Activated CD4-positive, alpha-beta T cell treated with anti-CD3 and anti-CD28 coated beads for 36 hours (primary cell): ENCODE measurements around the gene STX8. TPM values are rescaled to one million over a fixed set of nuclear protein-coding genes. Genes with fewer than 3 reads are reported as not detected.

Source experiments
- ATAC-seq: fragments of 200-7000 bp; cut with Tn5 transposase; one replicate; pipeline ENCODE4 v1.10.0; 2021; ENCODE audit warnings: mild to moderate bottlenecking, moderate library complexity
- CTCF ChIA-PET: fragments of 350-600 bp; sonication (Branson Sonifier 250); formaldehyde crosslinking; loops from one replicate; lab custom pipeline; 2021; ENCODE audit warnings: antibody characterized with exemption; lab: Charles Lee
- POLR2A ChIA-PET: fragments of 350-600 bp; sonication (Branson Sonifier 250); formaldehyde crosslinking; loops from one replicate; lab custom pipeline; 2021; ENCODE audit warnings: antibody characterized with exemption, inconsistent platforms; lab: Charles Lee
- DNase-seq: peaks from one replicate; pipeline ENCODE4 v3.0.0-alpha.2; 2020
- H3K27ac Mint-ChIP-seq: one replicate; pipeline ENCODE4 v1.8.0; 2021; ENCODE audit warnings: mixed read lengths
- H3K27me3 Mint-ChIP-seq: one replicate; pipeline ENCODE4 v1.8.0; 2021; ENCODE audit warnings: mixed read lengths
- H3K36me3 Mint-ChIP-seq: one replicate; pipeline ENCODE4 v1.8.0; 2021; ENCODE audit warnings: low read depth, mixed read lengths
- H3K4me1 Mint-ChIP-seq: one replicate; pipeline ENCODE4 v1.8.0; 2021; ENCODE audit warnings: mixed read lengths
- H3K4me3 Mint-ChIP-seq: one replicate; pipeline ENCODE4 v1.8.0; 2021; ENCODE audit warnings: mild to moderate bottlenecking, moderate library complexity, mixed read lengths
- H3K9me3 Mint-ChIP-seq: one replicate; pipeline ENCODE4 v1.8.0; 2021; ENCODE audit warnings: low read depth, mixed read lengths
- intact Hi-C, 2 experiments: fragments of 100-400 bp; cut with DNase I in 1 of 2; cut with micrococcal nuclease in 1 of 2; formaldehyde crosslinking; loops; one replicate each; pipeline versions ENCODE4 v1.14.2 to v1.15.1; 2022 to 2024; cut with DNase I, micrococcal nuclease
- total RNA-seq, 2 experiments: library from RNA; stranded (reverse); gene quantifications; one replicate each; pipeline ENCODE4 v1.2.3, GENCODE V29; 2021

Gene STX8
- total RNA-seq, 2 experiments from 2014 or later = 65.7 to 87.7 TPM

DNA sequence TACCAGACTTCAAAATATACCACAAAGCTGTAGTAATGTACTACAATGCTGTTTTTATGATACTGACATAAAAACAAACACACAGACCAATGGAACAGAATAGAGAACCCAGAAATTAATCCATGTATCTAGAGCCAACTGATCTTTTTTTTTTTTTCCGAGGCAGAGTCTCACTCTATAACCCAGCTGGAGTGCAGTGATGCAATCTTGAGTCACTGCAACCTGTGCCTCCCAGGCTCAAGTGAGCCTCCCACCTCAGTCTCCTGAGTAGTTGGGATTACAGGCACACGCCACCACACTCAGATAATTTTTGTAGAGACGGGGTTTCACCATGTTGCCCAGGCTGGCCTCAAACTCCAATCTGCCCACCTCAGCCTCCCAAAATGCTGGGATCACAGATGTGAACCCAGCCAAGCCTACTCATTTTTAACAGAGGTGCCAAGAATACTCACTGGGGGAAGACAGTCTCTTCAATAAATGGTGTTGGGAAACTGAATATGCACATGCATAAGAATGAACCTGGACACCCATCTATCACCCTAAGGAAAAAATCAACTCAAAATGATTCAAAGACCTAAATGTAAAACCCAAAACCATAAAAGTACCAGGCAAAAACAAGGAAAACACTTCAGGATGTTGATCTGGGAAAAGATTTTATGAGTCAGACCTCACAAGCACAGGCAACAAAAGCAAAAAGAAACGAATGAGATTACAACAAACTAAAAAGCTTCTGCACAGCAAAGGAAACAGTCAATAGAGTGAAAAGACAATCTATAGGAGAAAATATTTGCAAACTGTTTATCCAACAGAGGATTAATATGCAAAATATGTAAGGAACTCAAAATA, 63.1 kb downstream of the STX8 start:
- intact Hi-C loops = no loop called here
- peak; percentile 36 for ATAC-seq

DNA sequence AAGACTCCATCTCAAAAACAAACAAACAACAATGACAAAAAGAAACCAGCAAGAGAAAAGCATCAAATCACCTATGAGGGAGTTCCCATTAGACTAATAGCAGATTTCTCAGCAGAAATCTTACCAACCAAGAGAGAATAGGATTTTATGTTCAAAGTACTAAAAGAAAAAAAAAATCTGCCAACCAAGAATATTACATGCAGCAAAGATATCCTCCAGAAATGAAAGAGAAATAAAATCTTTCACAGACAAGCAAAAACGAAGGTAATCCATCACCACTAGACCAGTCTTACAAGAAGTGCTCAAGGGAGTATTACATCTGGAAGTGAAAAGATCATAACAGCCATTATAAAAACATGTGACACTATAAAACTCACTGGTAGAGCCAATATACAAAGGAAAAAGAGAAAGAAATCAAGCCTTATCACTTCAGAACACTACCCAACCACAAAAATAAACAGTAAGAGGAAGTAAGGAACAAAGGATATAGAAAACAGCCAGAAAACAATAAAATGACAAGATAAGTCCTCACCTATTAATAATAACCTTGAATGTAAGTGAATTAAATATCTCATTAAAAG, 66.3 kb downstream of the STX8 start:
- peaks cover 10% of the 10 kb centered on the region for H3K4me1 Mint-ChIP-seq
- POLR2A ChIA-PET = no interaction called here
- peaks cover 39% of the 10 kb centered on the region for H3K36me3 Mint-ChIP-seq
- no peak overlapping the region for H3K4me3 Mint-ChIP-seq
- CTCF ChIA-PET = no interaction called here
- no peaks in the 10 kb centered on the region for H3K27me3 Mint-ChIP-seq
- DNase-seq (no peak), ATAC-seq (no peak)
- intact Hi-C loops = no loop called here
- H3K27ac Mint-ChIP-seq = no peak overlapping the region
- peaks cover 24% of the 10 kb centered on the region for H3K9me3 Mint-ChIP-seq

More for the DNA sequence above, 63.1 kb downstream of the STX8 start:
- no peaks in the 10 kb centered on the region for H3K27me3 Mint-ChIP-seq
- no peak overlapping the region for H3K27ac Mint-ChIP-seq
- H3K9me3 Mint-ChIP-seq = peaks cover 24% of the 10 kb centered on the region
- POLR2A ChIA-PET = no interaction called here
- peaks cover 33% of the 10 kb centered on the region for H3K36me3 Mint-ChIP-seq
- no peak overlapping the region for H3K4me3 Mint-ChIP-seq
- CTCF ChIA-PET = no interaction called here
- H3K4me1 Mint-ChIP-seq = peaks cover 17% of the 10 kb centered on the region
- peak; percentile 11 for DNase-seq

DNA sequence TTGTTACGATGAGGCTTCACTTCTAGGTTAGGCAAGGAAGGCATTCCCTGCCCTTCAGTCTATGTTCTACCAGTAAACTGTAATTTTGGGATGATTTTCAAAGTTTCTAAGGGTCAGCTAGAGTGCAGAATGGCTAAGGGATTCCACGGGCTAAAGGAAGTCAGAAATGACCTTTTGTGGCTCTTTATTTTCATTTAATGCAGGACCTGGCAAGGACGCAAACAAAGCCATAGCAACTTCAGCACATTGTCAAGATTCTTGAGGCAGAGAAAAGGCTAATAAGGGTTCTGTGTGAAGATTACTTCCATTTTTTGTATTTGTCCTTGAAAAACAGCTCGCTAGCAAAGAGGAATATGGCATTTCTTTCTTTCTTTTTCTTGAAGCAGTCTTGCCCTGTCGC, 76.6 kb downstream of the STX8 start:
- Mint-ChIP-seq H3K4me1 (no peaks in the 10 kb centered on the region), H3K4me3 (no peak overlapping the region), H3K9me3 (no peaks in the 10 kb centered on the region), H3K36me3 (peaks cover 9% of the 10 kb centered on the region), H3K27me3 (no peaks in the 10 kb centered on the region), H3K27ac (no peak overlapping the region)
- ChIA-PET CTCF (no interaction called here), POLR2A (no interaction called here)
- intact Hi-C loops = no loop called here
- DNase-seq (no peak), ATAC-seq (no peak)

DNA sequence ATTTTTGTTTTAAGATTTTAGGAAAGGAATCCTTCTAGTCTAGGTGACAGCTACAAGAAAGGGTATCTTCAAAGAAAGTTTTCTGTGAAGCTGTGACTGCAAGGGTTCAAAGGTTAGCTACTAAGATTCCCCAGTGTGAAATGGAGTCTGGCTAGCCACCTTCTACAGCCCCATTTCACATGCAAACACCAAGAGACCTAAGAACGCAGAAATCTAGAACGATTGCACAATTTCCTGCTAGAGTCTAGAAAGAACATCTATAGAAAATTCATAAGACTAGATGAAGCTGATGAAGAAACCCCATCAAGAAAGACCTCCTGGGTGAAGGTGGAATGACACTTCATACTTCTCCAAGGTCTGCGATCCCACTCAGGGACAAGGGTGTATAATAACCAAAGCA, 77.1 kb downstream of the STX8 start:
- Mint-ChIP-seq H3K27me3 (no peaks in the 10 kb centered on the region), H3K27ac (no peak overlapping the region), H3K4me3 (no peak overlapping the region), H3K4me1 (no peaks in the 10 kb centered on the region), H3K36me3 (peaks cover 9% of the 10 kb centered on the region), H3K9me3 (no peaks in the 10 kb centered on the region)
- intact Hi-C loops = no loop called here
- ChIA-PET POLR2A (no interaction called here), CTCF (interaction anchor here (0.6 kb wide), 1 partner anchor 413 kb away, joined by 3 read pairs; no protein-coding TSS in a partner anchor)
- DNase-seq = no peak
- ATAC-seq = no peak

DNA sequence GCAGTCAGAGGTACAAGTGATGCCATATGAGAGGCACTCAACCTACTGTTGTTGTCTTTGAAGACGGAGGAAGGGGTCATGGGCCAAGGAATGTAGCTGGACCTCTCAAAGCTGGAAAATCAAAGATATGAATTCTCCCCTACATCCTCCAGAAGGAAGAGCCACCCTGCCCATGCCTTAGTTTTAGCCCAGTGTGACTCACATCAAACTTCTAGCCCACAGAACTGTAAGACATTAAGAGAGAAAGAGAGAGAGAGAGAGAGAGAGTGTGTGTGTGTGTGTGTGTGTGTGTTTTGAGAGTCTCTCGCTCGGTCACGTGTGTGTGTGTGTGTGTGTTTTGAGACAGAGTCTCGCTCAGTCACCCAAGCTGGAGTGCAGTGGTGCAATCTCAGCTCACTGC, 87.1 kb downstream of the STX8 start:
- Mint-ChIP-seq H3K36me3 (peaks cover 30% of the 10 kb centered on the region), H3K4me3 (no peak overlapping the region), H3K27ac (peak overlapping the region; percentile 3), H3K27me3 (no peaks in the 10 kb centered on the region), H3K9me3 (no peaks in the 10 kb centered on the region), H3K4me1 (no peaks in the 10 kb centered on the region)
- ATAC-seq = no peak
- ChIA-PET POLR2A (no interaction called here), CTCF (no interaction called here)
- DNase-seq = no peak
- intact Hi-C loops = no loop called here

DNA sequence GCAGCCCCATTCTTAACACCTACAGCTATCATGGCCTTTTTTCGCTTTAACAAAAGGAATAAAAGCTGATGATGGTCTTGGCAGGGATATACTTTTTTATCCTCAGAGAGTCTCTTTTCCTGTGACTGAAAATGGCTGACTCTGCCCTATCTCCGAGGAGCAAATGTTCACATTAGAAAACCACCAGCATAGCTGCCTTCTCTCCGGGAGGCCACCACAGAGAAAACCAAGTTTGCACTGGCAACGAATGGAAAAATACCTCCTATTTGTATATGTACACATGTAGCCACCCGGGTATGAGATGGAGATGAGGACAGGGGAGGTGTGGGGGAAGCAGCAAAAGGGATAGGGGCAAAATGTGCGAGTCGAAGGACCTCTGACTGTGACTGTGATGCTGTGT, 88.2 kb downstream of the STX8 start:
- Mint-ChIP-seq H3K27ac (no peak overlapping the region), H3K4me1 (no peaks in the 10 kb centered on the region), H3K36me3 (peaks cover 28% of the 10 kb centered on the region), H3K4me3 (no peak overlapping the region), H3K9me3 (no peaks in the 10 kb centered on the region), H3K27me3 (no peaks in the 10 kb centered on the region)
- intact Hi-C loops = no loop called here
- ATAC-seq (no peak), DNase-seq (no peak)
- ChIA-PET CTCF (no interaction called here), POLR2A (no interaction called here)

DNA sequence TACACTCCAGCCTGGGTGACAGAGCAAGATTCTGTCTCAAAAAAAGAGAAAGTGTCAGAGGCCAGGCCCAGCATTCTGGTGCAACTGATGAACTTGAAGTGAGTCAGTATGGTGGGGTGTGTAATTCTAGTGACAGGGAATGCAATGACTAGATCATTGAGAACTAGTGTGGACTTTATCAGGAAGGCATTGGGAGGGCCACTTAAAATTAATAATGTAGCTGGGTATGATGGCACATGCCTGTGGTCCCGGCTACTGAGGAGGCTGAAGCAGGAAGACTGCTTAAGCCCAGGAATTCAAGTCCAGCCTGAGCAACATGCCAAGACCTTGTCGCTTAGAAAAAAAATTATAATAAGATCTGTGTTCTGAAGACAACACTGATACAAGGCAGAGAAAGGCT, 90.8 kb downstream of the STX8 start:
- Mint-ChIP-seq H3K4me3 (no peak overlapping the region), H3K4me1 (no peaks in the 10 kb centered on the region), H3K36me3 (peaks cover 14% of the 10 kb centered on the region), H3K27me3 (no peaks in the 10 kb centered on the region), H3K9me3 (no peaks in the 10 kb centered on the region), H3K27ac (no peak overlapping the region)
- ChIA-PET POLR2A (no interaction called here), CTCF (interaction anchor here (0.6 to 0.7 kb wide), 2 partner anchors 65 to 120 kb away, joined by 3 read pairs; no protein-coding TSS in a partner anchor)
- DNase-seq (no peak), ATAC-seq (no peak)
- intact Hi-C loops = no loop called here

DNA sequence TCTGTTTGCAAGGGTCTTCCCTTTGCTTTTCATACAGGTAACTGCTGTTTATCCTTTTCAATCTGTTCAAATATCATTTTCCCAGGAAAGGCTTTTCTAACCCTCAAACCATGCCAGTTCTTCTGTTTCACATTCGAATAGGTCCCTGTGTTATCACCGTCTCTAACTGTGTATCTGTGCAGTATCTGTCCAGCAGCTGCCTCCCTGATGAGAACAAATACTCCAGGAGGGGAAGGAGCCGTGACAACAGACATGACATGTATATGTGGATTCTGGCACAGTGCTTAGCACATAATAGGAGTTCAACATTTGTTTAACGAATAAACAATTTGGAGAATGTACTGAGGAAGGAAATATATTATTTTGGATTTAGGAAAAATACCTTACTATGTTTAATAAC, 95.7 kb downstream of the STX8 start:
- Mint-ChIP-seq H3K4me3 (no peak overlapping the region), H3K27ac (no peak overlapping the region), H3K27me3 (no peaks in the 10 kb centered on the region), H3K36me3 (peaks cover 3% of the 10 kb centered on the region), H3K4me1 (no peaks in the 10 kb centered on the region), H3K9me3 (no peaks in the 10 kb centered on the region)
- intact Hi-C loops = no loop called here
- DNase-seq (no peak), ATAC-seq (no peak)
- ChIA-PET POLR2A (no interaction called here), CTCF (interaction anchor here (0.7 kb wide), 1 partner anchor 88 kb away, joined by 4 read pairs; no protein-coding TSS in a partner anchor)

DNA sequence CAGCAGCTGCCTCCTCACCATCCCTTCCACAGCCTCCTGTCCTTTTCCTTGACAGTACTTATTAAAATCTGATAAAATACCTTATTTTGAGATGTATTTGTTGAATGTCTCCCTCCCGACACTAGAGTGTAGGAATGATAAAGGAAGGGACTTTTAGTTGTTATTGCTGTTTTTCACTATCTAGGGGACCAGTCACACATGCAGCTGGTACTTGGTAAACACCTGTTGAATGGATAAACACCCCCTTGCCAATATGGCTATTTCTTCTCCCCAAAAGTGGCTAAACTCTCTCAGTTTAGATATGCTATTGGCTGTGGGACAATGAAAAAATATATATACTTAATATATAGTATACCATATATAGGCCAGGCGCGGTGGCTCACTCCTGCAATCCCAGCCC, 96.7 kb downstream of the STX8 start:
- ATAC-seq (no peak), DNase-seq (no peak)
- Mint-ChIP-seq H3K4me3 (no peak overlapping the region), H3K36me3 (no peaks in the 10 kb centered on the region), H3K4me1 (peaks cover 2% of the 10 kb centered on the region), H3K27me3 (no peaks in the 10 kb centered on the region), H3K27ac (no peak overlapping the region), H3K9me3 (no peaks in the 10 kb centered on the region)
- CTCF ChIA-PET = no interaction called here
- POLR2A ChIA-PET = no interaction called here
- intact Hi-C loops = no loop called here

DNA sequence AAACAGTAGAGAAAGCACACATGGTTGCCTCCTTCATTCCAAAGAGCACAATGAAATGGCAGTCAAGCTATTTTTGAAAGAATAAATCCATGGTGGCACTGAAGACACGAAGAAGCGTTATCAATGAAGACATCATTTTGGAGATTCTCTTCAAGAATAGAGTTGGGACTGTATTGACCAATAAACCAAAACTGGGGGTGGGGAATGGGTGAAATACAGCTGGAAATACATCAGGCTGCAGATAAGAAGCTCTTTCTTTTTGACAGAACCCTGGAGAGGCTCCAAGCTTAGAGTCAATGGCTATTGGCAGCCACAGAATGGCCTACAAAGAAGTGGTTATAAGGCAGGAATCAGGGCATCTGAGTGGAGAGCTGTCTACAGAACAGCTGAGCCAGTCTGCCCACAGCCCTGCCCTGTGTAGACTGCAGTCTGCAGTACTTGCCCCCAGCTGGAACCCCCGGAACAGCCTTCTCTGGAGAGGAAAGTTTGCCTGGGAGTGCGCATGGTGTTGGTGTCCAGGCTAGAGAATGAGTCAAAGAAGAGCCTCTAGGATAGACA, 100.4 kb downstream of the STX8 start:
- CTCF ChIA-PET = no interaction called here
- Mint-ChIP-seq H3K9me3 (no peaks in the 10 kb centered on the region), H3K4me1 (peaks cover 25% of the 10 kb centered on the region), H3K27ac (no peak overlapping the region), H3K4me3 (no peak overlapping the region), H3K36me3 (no peaks in the 10 kb centered on the region), H3K27me3 (no peaks in the 10 kb centered on the region)
- DNase-seq = no peak
- ATAC-seq = no peak
- intact Hi-C loops = no loop called here
- POLR2A ChIA-PET = no interaction called here

DNA sequence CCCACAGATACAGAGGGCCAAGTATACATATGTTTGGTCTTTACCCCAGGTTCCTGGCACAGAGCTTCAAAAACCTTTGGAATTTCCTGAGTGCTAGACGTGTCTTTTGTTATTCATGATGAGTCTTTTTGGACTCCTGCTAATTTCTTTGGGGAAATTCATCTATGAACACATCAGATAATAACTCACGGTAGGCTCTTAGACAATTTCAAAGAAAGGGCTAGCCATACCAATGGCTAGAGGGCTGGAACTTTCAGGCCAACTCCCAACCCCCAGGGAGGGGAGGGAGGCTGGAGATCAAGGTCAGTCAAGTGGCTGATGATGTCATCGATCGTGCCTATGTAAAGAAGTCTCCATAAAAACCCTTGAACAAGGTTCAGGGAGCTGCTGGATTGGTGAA, 101.9 kb downstream of the STX8 start:
- Mint-ChIP-seq H3K27me3 (no peaks in the 10 kb centered on the region), H3K4me3 (no peak overlapping the region), H3K27ac (peak overlapping the region; percentile 42), H3K9me3 (no peaks in the 10 kb centered on the region), H3K4me1 (peaks cover 39% of the 10 kb centered on the region), H3K36me3 (no peaks in the 10 kb centered on the region)
- ATAC-seq (no peak), DNase-seq (no peak)
- ChIA-PET POLR2A (no interaction called here), CTCF (no interaction called here)
- intact Hi-C loops = no loop called here

DNA sequence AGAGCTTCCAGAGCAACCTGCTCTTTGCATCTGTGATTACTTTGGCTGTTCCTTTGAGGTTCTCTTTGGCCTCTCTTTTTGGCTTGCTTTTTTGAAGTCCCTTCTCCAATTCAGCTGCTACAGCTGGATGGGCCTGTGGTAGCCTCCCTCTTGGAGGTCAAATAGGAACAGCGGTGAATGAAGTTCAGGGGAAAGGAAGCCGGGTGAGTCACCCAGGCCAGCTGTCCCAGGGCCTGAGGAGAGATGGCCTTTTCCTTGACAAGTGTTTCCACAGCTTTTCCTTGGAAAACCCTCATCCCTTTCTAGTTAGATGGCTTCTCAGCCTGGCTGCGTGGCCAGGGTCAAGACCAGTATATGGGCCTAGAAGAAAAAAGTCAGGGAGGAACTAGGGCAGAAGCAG, 103.1 kb downstream of the STX8 start:
- ChIA-PET CTCF (interaction anchor here (0.8 kb wide), 1 partner anchor 48 kb away, joined by 4 read pairs; no protein-coding TSS in a partner anchor), POLR2A (no interaction called here)
- no peaks in the 10 kb centered on the region for H3K27me3 Mint-ChIP-seq
- peaks cover 39% of the 10 kb centered on the region for H3K4me1 Mint-ChIP-seq
- H3K36me3 Mint-ChIP-seq = no peaks in the 10 kb centered on the region
- intact Hi-C loops = no loop called here
- H3K4me3 Mint-ChIP-seq = no peak overlapping the region
- ATAC-seq (no peak), DNase-seq (no peak)
- H3K9me3 Mint-ChIP-seq = no peaks in the 10 kb centered on the region
- H3K27ac Mint-ChIP-seq = peak overlapping the region; percentile 6
